Upper lobe of left lung (tissue), 6 donors: Measurements from ENCODE around the gene PHC1. TPM values are rescaled to one million over a fixed set of nuclear protein-coding genes. Genes with fewer than 3 reads are reported as not detected.
A peak's percentile ranks its signal among the peaks of the same experiment; 100 is the strongest.

Experiments used
- ATAC-seq, 2 donors: fragments of 200-7000 bp; cut with Tn5 transposase; one replicate each; pipeline ENCODE4 v1.9.1; 2022; ENCODE audit warnings: mild to moderate bottlenecking in 2 of 2, moderate library complexity in 2 of 2; ENCODE audit not compliant: low FRiP score in 2 of 2
- DNase-seq, 2 donors: peaks; one replicate each; pipeline ENCODE4 v3.0.0-alpha.2; 2019 to 2020
- H3K27ac ChIP-seq, 4 donors: fragments of 200-600 bp; sonication (generic); one replicate each; pipeline ENCODE4 v1.5.1; 2016 to 2019
- H3K27me3 ChIP-seq, 4 donors: fragments of 200-600 bp; sonication (generic); one replicate each; pipeline ENCODE4 v1.5.1; 2017 to 2019
- H3K36me3 ChIP-seq, 4 donors: fragments of 200-600 bp; sonication (generic); one replicate each; pipeline ENCODE4 v1.5.1; 2016 to 2019
- H3K4me1 ChIP-seq, 4 donors: fragments of 200-600 bp; sonication (generic); one replicate each; pipeline ENCODE4 v1.5.1; 2018 to 2019
- H3K4me3 ChIP-seq, 4 donors: fragments of 200-600 bp; sonication (generic); one replicate each; pipeline ENCODE4 v1.5.1; 2017 to 2019; ENCODE audit warnings: mild to moderate bottlenecking in 2 of 4, moderate library complexity in 1 of 4
- H3K9me3 ChIP-seq, 4 donors: fragments of 200-600 bp; sonication (generic); one replicate each; pipeline ENCODE4 v1.5.1; 2018 to 2019
- EP300 ChIP-seq, 4 donors: sonication (generic); formaldehyde crosslinking; IDR thresholded peaks; one replicate each; pipeline ENCODE4 v1.5.1; 2017; ENCODE audit warnings: antibody characterized with exemption in 4 of 4, control low read depth in 2 of 4
- POLR2A ChIP-seq, 4 donors: fragments of 450-650 bp; IDR thresholded peaks; one replicate each; pipeline ENCODE4 v1.5.1; 2016 to 2017; ENCODE audit warnings: antibody characterized with exemption in 4 of 4, mild to moderate bottlenecking in 2 of 4
- POLR2AphosphoS5 ChIP-seq, 2 donors: sonication (generic); formaldehyde crosslinking; IDR thresholded peaks; one replicate each; pipeline ENCODE4 v1.5.1; 2017; ENCODE audit warnings: antibody characterized with exemption in 2 of 2
- WGBS, 2 donors: methylation state at CpG; one replicate each; pipeline ENCODE4 v1.1.5; 2017 to 2018; 5-methylcytosine and 5-hydroxymethylcytosine counted together
- total RNA-seq, 6 donors: library from RNA; depleted of rRNA in 4 of 6; stranded (reverse); fragments of >200 nt in 4 of 6; gene quantifications; one replicate each; pipeline versions ENCODE4 v1.1.0 to v1.2.1, GENCODE V29; 2016 to 2021
- TF ChIP-seq, protein P1 (sequence below), 6 experiments: fragments of 450-650 bp in 4 of 6; fragments of 200-600 bp in 2 of 6; sonication (generic) in 2 of 6; IDR thresholded peaks; one replicate each; pipeline ENCODE4 v1.5.1; 2016 to 2019; ENCODE audit warnings: antibody characterized with exemption in 6 of 6
- donor health status: DM: no; HTN: no; CAD: no; lungs with moderate emphysema.
- donor health status: DM: no; HTN: yes; CAD: no; lungs with severe emphysema.

PHC1 gene
- total RNA-seq, 6 donors from 2014 or later, result 23.2 to 60.8 (median 32.1) TPM

DNA sequence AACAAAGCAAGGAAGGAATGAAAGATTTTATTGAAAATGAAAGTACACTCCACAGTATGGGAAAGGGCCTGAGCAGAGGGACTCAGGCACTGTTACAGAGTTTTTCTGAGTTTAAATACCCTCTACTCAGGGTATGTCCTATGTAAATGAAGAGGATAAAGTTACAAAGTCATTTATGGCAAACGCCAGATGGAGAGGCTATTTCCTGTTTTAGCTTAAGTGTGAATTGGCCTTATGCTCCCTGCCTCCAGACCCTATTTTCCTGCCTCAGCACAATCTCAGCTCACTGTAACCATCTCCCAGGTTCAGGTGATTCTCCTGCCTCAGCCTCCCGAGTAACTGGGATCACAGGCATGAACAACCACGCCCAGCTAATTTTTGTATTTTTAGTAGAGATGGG, 6.8 kb upstream of the PHC1 start:
- Histone ChIP-seq H3K36me3 (no peaks in the 10 kb centered on the region), H3K4me3 (no peak overlapping the region), H3K27ac (no peak overlapping the region), H3K4me1 (no peaks in the 10 kb centered on the region), H3K9me3 (no peaks in the 10 kb centered on the region), H3K27me3 (no peaks in the 10 kb centered on the region)
- TF ChIP-seq POLR2AphosphoS5 (IDR thresholded peaks at IDR 0.05) (no peak), EP300 (IDR thresholded peaks at IDR 0.05) (no peak), POLR2A (IDR thresholded peaks at IDR 0.05) (no peak)
- TF ChIP-seq, protein P1, sequence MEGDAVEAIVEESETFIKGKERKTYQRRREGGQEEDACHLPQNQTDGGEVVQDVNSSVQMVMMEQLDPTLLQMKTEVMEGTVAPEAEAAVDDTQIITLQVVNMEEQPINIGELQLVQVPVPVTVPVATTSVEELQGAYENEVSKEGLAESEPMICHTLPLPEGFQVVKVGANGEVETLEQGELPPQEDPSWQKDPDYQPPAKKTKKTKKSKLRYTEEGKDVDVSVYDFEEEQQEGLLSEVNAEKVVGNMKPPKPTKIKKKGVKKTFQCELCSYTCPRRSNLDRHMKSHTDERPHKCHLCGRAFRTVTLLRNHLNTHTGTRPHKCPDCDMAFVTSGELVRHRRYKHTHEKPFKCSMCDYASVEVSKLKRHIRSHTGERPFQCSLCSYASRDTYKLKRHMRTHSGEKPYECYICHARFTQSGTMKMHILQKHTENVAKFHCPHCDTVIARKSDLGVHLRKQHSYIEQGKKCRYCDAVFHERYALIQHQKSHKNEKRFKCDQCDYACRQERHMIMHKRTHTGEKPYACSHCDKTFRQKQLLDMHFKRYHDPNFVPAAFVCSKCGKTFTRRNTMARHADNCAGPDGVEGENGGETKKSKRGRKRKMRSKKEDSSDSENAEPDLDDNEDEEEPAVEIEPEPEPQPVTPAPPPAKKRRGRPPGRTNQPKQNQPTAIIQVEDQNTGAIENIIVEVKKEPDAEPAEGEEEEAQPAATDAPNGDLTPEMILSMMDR (IDR thresholded peaks at IDR 0.05), result no peak
- WGBS, 2 donors, result 65 to 74% methylated on average over 3 of the region's 3 CpGs
- ATAC-seq (no peak), DNase-seq (no peak)

DNA sequence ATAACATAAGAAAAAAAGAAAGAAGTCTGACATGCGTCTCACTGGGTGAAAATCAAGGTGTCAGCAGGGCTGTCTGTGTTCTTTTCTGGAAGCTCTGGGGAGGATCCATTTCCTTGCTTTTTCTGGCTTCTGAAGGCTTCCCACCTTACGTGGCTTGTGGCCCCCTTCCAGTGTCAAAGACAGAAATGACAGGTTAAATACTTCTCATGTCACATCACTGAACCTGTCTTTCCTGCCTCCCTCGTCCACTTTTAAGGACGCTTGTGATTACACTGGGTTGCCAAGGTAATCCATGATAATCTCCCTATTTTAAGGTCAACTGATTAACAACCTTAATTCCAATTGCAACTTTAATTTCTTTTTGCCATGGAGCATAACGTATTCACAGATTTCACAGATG, 4.6 kb upstream of the PHC1 start:
- Histone ChIP-seq H3K4me1 (peaks cover 4 to 12% (median 10%) of the 10 kb centered on the region in 4 donors), H3K36me3 (no peaks in the 10 kb centered on the region), H3K27ac (no peak overlapping the region), H3K4me3 (no peak overlapping the region), H3K9me3 (no peaks in the 10 kb centered on the region), H3K27me3 (no peaks in the 10 kb centered on the region)
- TF ChIP-seq EP300 (IDR thresholded peaks at IDR 0.05) (no peak), POLR2A (IDR thresholded peaks at IDR 0.05) (no peak), POLR2AphosphoS5 (IDR thresholded peaks at IDR 0.05) (no peak)
- TF ChIP-seq, protein P1 (IDR thresholded peaks at IDR 0.05), result no peak
- DNase-seq (no peak), ATAC-seq (no peak)
- 84% methylated on average over 5 of the region's 5 CpGs for WGBS, 2 donors

DNA sequence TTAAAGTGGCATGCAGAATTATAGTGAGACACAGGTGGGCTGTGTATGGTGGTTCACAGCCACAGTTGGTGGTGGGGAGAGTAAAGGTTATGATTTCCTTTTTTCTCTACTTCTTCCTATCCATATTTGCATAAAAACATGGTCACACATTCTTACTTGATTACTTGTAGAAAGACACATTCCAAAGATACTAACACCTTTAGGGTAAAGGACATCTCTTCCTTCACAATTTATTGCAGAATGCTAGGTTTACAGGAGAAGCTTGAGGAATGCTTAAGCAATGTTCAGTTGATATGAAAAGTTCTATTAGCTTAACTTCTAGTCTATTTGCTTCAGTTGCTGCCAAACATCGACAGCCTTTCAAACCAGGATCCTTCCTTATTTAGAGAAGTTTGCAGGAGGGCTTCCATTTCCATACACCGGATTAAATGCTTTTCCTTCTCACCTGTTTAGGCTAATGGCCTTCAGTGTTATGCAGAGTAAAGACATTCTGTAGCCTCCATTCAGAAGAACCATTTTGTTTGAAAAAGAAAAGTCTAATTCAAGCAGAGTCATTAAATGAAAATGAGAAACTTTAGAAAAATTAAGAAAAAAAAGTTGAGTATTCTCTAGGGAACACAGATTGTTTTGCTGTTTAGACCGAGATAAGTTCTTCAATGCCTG, 2.6 kb upstream of the PHC1 start:
- TF ChIP-seq EP300 (IDR thresholded peaks at IDR 0.05) (no peak), POLR2AphosphoS5 (IDR thresholded peaks at IDR 0.05) (no peak), POLR2A (IDR thresholded peaks at IDR 0.05) (no peak)
- TF ChIP-seq, protein P1 (IDR thresholded peaks at IDR 0.05), result no peak
- H3K27ac ChIP-seq, result no peak overlapping the region
- WGBS, 2 donors, result 66 to 74% methylated on average over 3 of the region's 3 CpGs
- H3K9me3 ChIP-seq, result no peaks in the 10 kb centered on the region
- H3K4me1 ChIP-seq, result peaks cover 14 to 21% (median 19%) of the 10 kb centered on the region in 4 donors
- DNase-seq (no peak), ATAC-seq (no peak)
- H3K36me3 ChIP-seq, result no peaks in the 10 kb centered on the region
- H3K27me3 ChIP-seq, result no peaks in the 10 kb centered on the region
- H3K4me3 ChIP-seq, result no peak overlapping the region

DNA sequence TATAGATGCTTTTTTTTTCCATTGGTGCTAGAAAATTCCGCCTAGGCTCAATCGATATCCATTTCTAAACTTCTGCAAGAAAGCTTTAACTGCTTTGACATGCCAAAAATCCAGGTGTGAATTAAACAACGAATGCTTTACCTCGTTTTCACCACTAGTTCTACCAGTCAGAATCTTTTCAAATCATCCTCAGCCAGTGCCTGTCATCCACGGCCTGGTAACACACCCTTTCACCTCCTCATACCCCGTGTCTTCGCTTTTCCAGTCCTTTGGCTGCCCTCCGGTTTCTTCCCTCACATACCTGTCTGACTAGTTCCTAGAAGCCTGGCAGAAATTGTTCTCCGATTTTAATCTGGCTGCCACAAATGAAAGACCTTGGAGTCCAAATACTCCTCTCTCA, 1.4 kb upstream of the PHC1 start:
- Histone ChIP-seq H3K4me3 (no peak overlapping the region), H3K27ac (peak overlapping the region in 2 of 4 donors; percentile 88 to 92), H3K4me1 (peaks cover 14 to 21% (median 19%) of the 10 kb centered on the region in 4 donors), H3K9me3 (no peaks in the 10 kb centered on the region), H3K36me3 (no peaks in the 10 kb centered on the region), H3K27me3 (no peaks in the 10 kb centered on the region)
- no peak for DNase-seq
- 49 to 53% methylated on average over 9 of the region's 9 CpGs for WGBS, 2 donors
- ATAC-seq, result peak in 1 of 2 donors; percentile 28
- TF ChIP-seq EP300 (IDR thresholded peaks at IDR 0.05) (no peak), POLR2A (IDR thresholded peaks at IDR 0.05) (no peak)
- TF ChIP-seq, protein P1 (IDR thresholded peaks at IDR 0.05), result peak in 2 of 6 experiments; percentile 6 to 25

DNA sequence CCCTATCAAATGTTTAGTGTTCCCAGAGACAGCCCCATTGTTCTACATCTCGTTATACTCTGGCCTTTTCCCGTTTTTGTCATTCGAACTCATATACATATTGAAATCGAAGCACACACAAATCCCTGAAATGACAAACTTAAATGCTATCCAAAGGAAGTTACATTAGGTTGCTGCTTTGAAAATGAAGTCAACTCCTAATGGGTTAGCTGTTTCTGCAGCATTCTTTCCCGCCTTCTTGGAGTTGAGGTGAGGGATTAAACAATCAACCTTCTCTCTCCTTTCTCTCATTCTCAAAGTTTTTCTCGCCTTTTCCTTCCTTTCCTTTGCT, 642 bp upstream of the PHC1 start:
- DNase-seq (no peak), ATAC-seq (no peak)
- TF ChIP-seq EP300 (IDR thresholded peaks at IDR 0.05) (no peak), POLR2A (IDR thresholded peaks at IDR 0.05) (no peak), POLR2AphosphoS5 (IDR thresholded peaks at IDR 0.05) (no peak)
- TF ChIP-seq, protein P1 (IDR thresholded peaks at IDR 0.05), result no peak
- Histone ChIP-seq H3K27ac (peak overlapping the region; percentile 74 to 92 (median 81)), H3K4me1 (peaks cover 14 to 21% (median 19%) of the 10 kb centered on the region in 4 donors), H3K4me3 (peak overlapping the region in 3 of 4 donors; percentile 69 to 76 (median 73)), H3K36me3 (peaks cover 0 to 4% (median 0%) of the 10 kb centered on the region in 4 donors), H3K27me3 (no peaks in the 10 kb centered on the region), H3K9me3 (no peaks in the 10 kb centered on the region)
- 17 to 30% methylated on average over 6 of the region's 6 CpGs for WGBS, 2 donors
